Keratinocyte (primary cell): ENCODE results near the gene BTBD16. TPM values are rescaled to one million over a fixed set of nuclear protein-coding genes. Genes with fewer than 3 reads are reported as not detected.
A peak's percentile ranks its signal among the peaks of the same experiment; 100 is the strongest.

Experiments
- DNase-seq: peaks from one replicate; pipeline ENCODE4 v3.0.0-alpha.2; 2011; ENCODE audit warnings: low read depth, missing footprints, low spot score
- FAIRE-seq: peaks from 2 replicates; lab custom pipeline; 2011; peaks lifted over from hg19 to GRCh38; lab: Jason Lieb, UNC
- H2AFZ ChIP-seq: 2 replicates; pipeline ENCODE4 v1.6.0; 2012; ENCODE audit warnings: low read length, control low read depth, inconsistent platforms; ENCODE audit not compliant: control insufficient read depth
- H3K27ac ChIP-seq: 2 replicates; pipeline ENCODE4 v1.5.1; 2011; ENCODE audit warnings: low read length; ENCODE audit not compliant: control insufficient read depth, insufficient read depth
- H3K27me3 ChIP-seq: 3 replicates; pipeline ENCODE4 v1.6.0; 2011; ENCODE audit warnings: low read length; ENCODE audit not compliant: control insufficient read depth, insufficient read depth; ENCODE audit errors: extremely low read depth
- H3K36me3 ChIP-seq, 2 experiments: 2 replicates in 1 of 2; 3 replicates in 1 of 2; pipeline ENCODE4 v1.5.1; 2011; ENCODE audit warnings: low read length in 2 of 2, mild to moderate bottlenecking in 1 of 2; ENCODE audit not compliant: control insufficient read depth in 2 of 2, insufficient read depth in 2 of 2; ENCODE audit errors: extremely low read depth in 1 of 2
- H3K4me1 ChIP-seq: 3 replicates; pipeline ENCODE4 v1.5.1; 2011; ENCODE audit warnings: low read length; ENCODE audit not compliant: control insufficient read depth, insufficient read depth; ENCODE audit errors: extremely low read depth
- H3K4me2 ChIP-seq: 3 replicates; pipeline ENCODE4 v1.6.0; 2011; ENCODE audit warnings: low read depth, low read length; ENCODE audit not compliant: control insufficient read depth, insufficient read depth; ENCODE audit errors: extremely low read depth
- H3K4me3 ChIP-seq, 3 experiments: fragments of 200-600 bp in 1 of 3; sonication (generic) in 1 of 3; 2 replicates in 2 of 3; 3 replicates in 1 of 3; pipeline ENCODE4 v1.5.1; 2011 to 2016; ENCODE audit warnings: low read length in 3 of 3, mild to moderate bottlenecking in 3 of 3, control low read depth in 2 of 3, inconsistent platforms in 1 of 3, low read depth in 1 of 3, mixed read lengths in 1 of 3, mixed run types in 1 of 3, moderate library complexity in 1 of 3; ENCODE audit not compliant: control insufficient read depth in 2 of 3, insufficient read depth in 2 of 3; ENCODE audit errors: extremely low read depth in 1 of 3
- H3K79me2 ChIP-seq: 2 replicates; pipeline ENCODE4 v1.6.0; 2012; ENCODE audit warnings: low read length; ENCODE audit not compliant: control insufficient read depth, insufficient read depth
- H3K9ac ChIP-seq: 3 replicates; pipeline ENCODE4 v1.6.0; 2011; ENCODE audit warnings: low read length; ENCODE audit not compliant: control insufficient read depth, insufficient read depth; ENCODE audit errors: extremely low read depth
- H3K9me1 ChIP-seq: 3 replicates; pipeline ENCODE4 v1.6.0; 2011; ENCODE audit warnings: low read length; ENCODE audit not compliant: control insufficient read depth, insufficient read depth; ENCODE audit errors: extremely low read depth
- H3K9me3 ChIP-seq: 2 replicates; pipeline ENCODE4 v1.5.1; 2012; ENCODE audit warnings: low read depth, low read length; ENCODE audit not compliant: control insufficient read depth
- H4K20me1 ChIP-seq: 3 replicates; pipeline ENCODE4 v1.6.0; 2011; ENCODE audit warnings: low read length; ENCODE audit not compliant: control insufficient read depth, insufficient read depth; ENCODE audit errors: extremely low read depth
- EZH2 ChIP-seq: IDR thresholded peaks from one replicate; pipeline ENCODE4 v1.6.1; 2012; ENCODE audit warnings: inconsistent platforms, mild to moderate bottlenecking, low read length, moderate library complexity
- dilution Hi-C: fragments of 300-500 bp; cut with MboI; formaldehyde crosslinking; loops from one replicate; pipeline ENCODE4 v1.7.0; 2020; ENCODE audit warnings: low sequenced_read_pairs; ENCODE audit not compliant: extremely low pct_ligation_motif_present
- polyA plus RNA-seq, 5 experiments: library from polyadenylated mRNA; depleted of rRNA in 3 of 5; stranded (reverse) in 3 of 5; stranded (forward) in 1 of 5; unstranded in 1 of 5; fragments of >200 nt; gene quantifications; 1 replicate in 1 of 5; 2 replicates in 3 of 5; 3 replicates in 1 of 5; pipeline versions ENCODE4 v1.2.1 to v1.2.3, GENCODE V29; 2011 to 2012; ENCODE audit warnings: missing spikeins in 2 of 5, low read depth in 1 of 5, low replicate concordance in 1 of 5
- TF ChIP-seq, protein P1 (sequence below), 3 experiments: IDR thresholded peaks in 1 of 3; conservative IDR thresholded peaks in 1 of 3; optimal IDR thresholded peaks in 1 of 3; 2 replicates in 2 of 3; 3 replicates in 1 of 3; pipeline versions ENCODE3 to v1.5.1; 2011; ENCODE audit warnings: low read length in 3 of 3, mild to moderate bottlenecking in 3 of 3, moderate library complexity in 2 of 3, control low read depth in 1 of 3, inconsistent platforms in 1 of 3; ENCODE audit not compliant: insufficient read depth in 2 of 3; ENCODE audit errors: extremely low read depth in 1 of 3

BTBD16 gene
- polyA plus RNA-seq, 1 donor (not counting 4 experiments of a cell fraction or from before 2014, with no cell fraction given) = 4.9 TPM

DNA sequence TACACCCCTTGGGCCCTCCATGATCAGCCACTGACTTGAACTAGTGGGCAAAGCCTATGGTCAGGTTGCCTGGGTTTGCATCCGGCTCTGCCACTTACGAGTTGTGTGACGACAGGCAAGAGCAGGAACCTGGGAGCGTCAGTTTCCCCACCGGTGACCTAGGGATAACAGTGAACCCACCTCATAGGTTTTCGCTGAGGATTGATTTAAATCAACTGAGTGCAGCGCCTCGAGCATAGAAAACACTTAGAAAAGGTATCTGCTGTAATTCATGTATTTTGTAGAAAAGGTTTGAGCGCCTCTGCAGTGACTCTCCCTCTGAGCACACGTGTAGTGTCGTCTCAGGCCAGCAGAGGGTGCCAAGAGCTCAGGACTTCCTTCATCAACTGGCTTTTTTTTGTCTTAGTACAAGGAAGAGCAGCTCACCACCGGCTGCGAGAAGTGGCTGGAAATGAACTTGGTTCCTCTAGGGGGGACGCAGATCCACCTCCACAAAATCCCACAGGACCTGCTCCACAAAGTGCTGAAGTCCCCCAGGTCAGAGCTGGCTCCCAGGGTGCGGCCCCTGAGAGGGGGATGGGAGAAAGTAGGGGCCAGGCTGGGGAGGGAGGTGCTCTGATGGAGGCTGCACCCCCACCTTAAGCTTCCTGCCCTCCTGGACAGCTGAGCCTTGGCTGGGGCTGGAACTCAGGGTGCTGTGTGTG lies 27.7 kb downstream of the BTBD16 start:
- Histone ChIP-seq H3K4me1 (peaks cover 24% of the 10 kb centered on the region), H4K20me1 (no peaks in the 10 kb centered on the region), H3K36me3 (no peaks in the 10 kb centered on the region), H3K27me3 (no peaks in the 10 kb centered on the region), H3K79me2 (no peaks in the 10 kb centered on the region), H3K9ac (peak overlapping the region; percentile 26), H3K9me1 (no peaks in the 10 kb centered on the region), H2AFZ (peak overlapping the region; percentile 21), H3K4me3 (peak overlapping the region in 1 of 3 experiments; percentile 6), H3K4me2 (peak overlapping the region; percentile 22), H3K9me3 (no peaks in the 10 kb centered on the region), H3K27ac (no peak overlapping the region)
- FAIRE-seq (peak; percentile 93), DNase-seq (no peak)
- TF ChIP-seq EZH2 = no peak
- TF ChIP-seq, protein P1, sequence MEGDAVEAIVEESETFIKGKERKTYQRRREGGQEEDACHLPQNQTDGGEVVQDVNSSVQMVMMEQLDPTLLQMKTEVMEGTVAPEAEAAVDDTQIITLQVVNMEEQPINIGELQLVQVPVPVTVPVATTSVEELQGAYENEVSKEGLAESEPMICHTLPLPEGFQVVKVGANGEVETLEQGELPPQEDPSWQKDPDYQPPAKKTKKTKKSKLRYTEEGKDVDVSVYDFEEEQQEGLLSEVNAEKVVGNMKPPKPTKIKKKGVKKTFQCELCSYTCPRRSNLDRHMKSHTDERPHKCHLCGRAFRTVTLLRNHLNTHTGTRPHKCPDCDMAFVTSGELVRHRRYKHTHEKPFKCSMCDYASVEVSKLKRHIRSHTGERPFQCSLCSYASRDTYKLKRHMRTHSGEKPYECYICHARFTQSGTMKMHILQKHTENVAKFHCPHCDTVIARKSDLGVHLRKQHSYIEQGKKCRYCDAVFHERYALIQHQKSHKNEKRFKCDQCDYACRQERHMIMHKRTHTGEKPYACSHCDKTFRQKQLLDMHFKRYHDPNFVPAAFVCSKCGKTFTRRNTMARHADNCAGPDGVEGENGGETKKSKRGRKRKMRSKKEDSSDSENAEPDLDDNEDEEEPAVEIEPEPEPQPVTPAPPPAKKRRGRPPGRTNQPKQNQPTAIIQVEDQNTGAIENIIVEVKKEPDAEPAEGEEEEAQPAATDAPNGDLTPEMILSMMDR (optimal IDR thresholded peaks at IDR 0.05 in 1 of 3, IDR thresholded peaks at IDR 0.05 in 1 of 3, conservative IDR thresholded peaks at IDR 0.05 in 1 of 3; ENCODE audit: extremely low read depth in 1 of 3, insufficient read depth in 2 of 3, low read length in 3 of 3) = peak; percentile 91 to 96 (median 91)
- dilution Hi-C loops = no loop called here

DNA sequence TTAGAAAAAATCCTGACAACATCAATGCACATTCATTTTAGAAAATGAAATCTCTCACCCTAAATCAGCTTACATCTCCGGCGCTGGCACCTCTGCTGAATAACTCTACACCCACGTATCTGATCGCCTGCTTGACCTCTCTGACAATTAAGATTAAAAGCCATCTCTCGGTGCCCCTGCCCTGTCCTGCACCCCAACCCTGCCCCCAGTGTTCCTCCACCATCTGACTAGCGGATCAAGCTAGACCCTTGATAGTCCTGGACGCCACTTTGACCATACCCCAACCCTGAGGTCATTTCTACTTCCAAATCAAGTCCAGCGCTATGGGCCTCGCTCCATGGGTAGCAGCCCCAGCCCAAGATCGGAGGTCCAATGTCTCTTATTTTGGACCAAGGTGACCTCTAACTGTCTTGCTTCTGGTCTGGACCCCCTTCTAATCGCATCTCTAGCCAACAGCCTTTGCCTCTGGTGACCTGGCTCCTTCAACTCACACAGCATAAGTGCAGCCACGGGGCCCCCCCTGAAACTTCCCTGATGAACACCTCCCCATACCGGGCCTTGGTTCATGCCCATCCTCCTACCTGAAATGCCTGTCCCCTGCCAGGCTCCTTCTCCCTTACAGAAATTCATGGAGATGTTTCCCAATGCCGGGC lies 28.5 kb downstream of the BTBD16 start:
- Histone ChIP-seq H3K9ac (no peak overlapping the region), H3K79me2 (no peaks in the 10 kb centered on the region), H3K36me3 (no peaks in the 10 kb centered on the region), H3K9me1 (no peaks in the 10 kb centered on the region), H3K4me3 (no peak overlapping the region), H2AFZ (no peak overlapping the region), H3K27me3 (no peaks in the 10 kb centered on the region), H3K4me2 (no peak overlapping the region), H3K4me1 (peaks cover 17% of the 10 kb centered on the region), H3K9me3 (no peaks in the 10 kb centered on the region), H4K20me1 (no peaks in the 10 kb centered on the region), H3K27ac (no peak overlapping the region)
- dilution Hi-C loops = no loop called here
- TF ChIP-seq, protein P1 (optimal IDR thresholded peaks at IDR 0.05 in 1 of 3, IDR thresholded peaks at IDR 0.05 in 1 of 3, conservative IDR thresholded peaks at IDR 0.05 in 1 of 3; ENCODE audit: extremely low read depth in 1 of 3, insufficient read depth in 2 of 3, low read length in 3 of 3) = no peak
- TF ChIP-seq EZH2 = no peak
- no peak for DNase-seq
- FAIRE-seq = no peak
